ENCODE measurements around the gene ESRP2.

The ESRP2 gene

DNA sequence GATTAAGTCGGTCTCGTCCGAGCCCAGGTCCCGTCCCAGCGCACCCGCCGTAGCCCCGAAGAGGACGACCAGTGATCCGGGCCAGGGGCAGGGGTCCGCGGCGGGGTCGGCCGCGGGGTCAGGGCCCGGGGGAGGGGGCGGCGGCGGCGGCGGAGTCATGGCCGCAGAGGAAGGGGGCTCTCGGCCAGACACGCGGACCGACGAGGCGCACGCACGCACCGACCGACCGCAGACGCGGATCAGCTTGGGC, at the start of gene ESRP2:
TSS of gene ESRP2 (minus strand) at position 241 of the 250 bp plus-strand sequence. CDS start at position 159, 82 bp downstream.
- DNase-seq (ENCODE audit: low spot score) = no peak

DNA sequence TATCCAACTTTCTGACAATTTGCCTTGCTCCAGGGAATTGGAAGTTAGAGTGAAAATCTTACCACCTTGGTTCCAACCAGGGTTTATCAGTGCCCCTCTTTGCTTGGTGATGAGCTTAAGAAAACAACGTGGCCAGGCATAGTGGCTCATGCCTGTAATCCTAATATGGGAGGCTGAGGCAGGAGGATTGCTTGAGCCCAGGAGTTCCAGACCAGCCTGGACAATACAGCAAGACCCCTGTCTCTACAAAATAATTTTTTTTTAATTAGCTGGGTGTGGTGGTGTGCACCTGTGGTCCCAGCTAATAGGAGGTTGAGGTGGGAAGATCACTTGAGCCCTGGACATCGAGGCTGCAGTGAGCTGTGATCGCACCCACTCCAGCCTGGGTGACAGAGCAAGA, 49.8 kb upstream of the ESRP2 start:
- DNase-seq (ENCODE audit: low spot score) = no peak

DNA sequence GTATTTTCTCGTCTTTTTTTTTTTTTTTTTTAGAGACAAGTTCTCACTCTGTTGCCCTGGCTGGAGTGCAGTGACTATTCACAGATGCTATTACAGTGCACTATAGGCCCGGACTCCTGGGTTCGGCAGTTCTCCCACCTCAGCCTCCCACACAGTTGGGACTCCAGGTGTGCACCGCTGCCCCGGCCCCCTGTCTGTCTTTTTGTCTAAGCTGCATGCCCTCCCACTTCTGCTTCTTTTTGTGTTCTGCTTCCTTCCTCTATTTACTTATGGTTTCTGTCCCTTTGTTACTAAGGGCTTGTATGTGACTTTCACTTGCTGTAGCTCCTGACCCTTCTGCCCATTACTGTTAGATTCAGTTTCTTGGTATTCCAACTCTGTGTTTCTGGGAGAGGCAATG, 48.9 kb upstream of the ESRP2 start:
- peak; percentile 75 for DNase-seq (ENCODE audit: low spot score)

DNA sequence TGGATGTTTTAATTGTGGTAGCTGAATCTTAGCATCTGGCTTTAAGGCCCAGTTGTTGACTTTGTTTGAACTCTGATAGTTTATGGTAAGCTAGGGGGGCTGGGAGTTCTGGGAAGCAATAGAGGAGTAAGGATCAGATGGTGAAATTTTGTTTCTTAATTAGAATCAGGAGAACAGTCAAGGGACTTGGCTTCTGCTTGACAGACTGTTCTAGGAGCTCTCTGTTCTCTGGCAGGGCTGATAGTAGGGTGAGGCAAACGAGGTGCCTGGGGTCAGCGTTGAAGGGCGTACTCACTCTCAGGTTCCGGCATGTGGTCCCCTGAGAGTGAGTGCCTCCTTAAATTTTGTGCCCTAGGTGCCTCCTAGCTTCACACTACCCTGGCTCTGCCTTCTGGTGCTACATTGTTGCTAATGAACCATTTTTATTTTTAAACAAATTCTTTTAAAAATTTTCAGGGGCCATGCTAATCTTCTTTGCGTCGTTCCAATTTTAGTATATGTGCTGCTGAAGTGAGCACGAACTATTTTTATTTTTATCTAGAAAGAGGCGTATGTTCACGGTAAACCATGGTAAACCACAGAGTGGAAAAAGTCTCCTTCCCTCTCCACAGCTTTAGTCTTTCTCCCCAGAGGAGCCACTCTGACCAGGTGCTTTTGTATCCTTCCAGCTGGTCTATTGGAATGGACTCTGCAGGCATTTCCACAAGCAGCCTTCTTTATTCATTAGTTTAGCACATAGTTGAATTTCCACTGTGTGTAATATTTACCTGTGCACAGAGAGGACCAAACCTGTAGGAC, 48.1 kb upstream of the ESRP2 start:
- DNase-seq (ENCODE audit: low spot score) = peak; percentile 56

DNA sequence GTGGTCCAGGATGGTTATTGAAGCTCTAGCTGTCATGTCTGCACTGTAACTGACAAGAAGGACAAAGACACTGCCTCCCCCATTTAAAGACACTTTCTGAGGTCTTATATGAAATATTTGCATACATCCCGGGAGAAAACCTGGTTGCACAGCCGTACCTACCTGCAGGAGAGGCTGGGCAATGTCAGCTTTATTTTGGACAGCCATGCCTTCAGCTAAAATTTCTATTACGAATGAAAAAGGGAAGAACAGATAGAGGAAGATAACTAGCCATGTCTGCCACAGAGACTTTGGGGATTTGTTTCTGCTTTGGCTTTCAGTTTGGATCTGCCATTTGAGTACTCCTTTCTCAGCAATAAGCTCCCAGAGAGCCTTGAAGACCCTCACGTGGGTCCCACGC, 47.4 kb upstream of the ESRP2 start:
- peak; percentile 37 for DNase-seq (ENCODE audit: low spot score)

DNA sequence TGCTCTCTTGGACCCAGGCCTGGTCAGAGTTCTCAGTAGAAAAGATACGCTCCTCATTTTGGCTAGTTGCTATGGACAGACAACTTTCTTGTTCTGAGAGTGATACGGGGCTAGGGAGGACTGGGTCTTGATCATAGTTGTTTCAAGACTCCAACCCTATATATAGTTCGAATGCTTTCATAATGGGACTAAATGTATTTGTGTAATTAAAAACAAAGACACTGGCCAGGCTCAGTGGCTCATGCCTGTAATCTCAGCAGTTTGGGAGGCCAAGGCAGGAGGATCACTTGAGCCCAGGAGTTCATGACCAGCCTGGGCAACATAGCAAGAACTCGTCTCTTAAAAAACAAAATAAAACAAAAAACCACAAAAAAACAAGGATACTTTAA, 46.1 kb upstream of the ESRP2 start:
- no peak for DNase-seq (ENCODE audit: low spot score)

DNA sequence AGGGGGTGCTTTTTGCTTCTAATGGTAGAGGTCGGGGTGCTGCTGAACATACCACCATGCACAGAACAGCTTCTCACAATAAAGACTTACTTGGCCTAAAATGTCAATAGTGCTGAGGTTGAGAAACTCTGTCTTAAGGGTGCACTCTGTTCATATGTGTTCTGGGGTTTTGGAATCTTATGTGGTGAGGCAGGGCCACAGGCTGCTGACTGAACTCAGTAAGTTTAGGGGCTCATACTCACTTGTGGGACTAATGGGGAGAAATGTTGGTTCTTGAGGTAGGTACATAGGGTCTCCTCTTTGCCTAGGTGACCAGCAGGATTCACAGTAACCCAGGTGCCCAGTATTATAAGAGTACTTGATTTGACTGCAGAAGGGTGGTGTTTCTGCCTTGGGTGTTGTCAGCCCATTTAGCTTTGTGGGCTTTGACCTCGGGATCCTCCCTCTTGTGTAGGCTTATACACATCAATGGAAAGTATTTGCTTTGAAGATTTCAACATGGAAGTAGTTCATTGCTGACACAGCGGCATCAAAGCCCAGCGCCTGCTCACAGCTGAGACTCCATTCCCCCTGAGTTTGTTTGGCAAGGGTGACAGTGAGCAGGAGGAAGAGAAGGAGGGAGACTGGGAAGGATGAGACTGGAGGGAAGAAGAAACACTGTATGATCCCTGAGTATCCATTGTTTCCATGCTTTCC, 45.6 kb upstream of the ESRP2 start:
- DNase-seq (ENCODE audit: low spot score) = no peak

DNA sequence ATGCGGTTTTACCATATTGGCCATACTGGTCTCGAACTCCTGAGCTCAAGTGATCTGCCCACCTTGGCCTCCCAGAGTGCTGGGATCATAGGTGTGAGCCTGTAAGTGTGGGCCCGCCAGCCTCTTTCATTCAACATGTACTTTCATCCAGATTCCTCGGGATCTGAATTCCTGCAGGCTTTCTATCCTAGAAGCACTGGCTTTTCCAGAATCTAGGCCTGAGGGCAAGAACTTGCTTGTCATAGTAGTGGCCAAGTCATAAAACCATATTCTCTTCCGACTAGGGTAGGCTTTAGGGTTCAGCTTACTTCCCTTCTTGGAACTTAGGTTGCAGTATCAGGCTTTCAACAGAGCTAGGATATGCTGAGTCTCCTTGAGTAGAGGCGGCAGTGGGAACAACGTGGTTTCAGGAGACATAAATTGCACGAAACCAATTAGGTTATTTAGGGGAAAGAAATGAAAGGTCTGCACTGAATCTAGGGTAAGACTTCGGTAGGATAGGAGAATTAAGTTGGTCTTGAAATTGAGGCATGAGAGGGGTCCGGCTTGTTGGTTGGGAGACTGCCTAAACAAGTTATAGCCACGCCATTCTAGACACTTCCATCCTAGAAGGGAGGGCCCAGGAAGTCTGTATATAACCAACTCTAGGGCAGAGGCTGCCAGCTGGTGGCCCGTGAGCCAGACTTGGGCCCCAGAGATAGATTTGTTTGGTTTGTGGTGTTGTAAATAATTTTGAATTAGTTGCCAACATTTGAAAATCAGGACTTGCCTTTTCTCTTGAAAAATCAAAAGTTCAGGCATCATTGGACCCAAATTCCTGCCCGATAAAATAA, 44.0 kb upstream of the ESRP2 start:
- no peak for DNase-seq (ENCODE audit: low spot score)

DNA sequence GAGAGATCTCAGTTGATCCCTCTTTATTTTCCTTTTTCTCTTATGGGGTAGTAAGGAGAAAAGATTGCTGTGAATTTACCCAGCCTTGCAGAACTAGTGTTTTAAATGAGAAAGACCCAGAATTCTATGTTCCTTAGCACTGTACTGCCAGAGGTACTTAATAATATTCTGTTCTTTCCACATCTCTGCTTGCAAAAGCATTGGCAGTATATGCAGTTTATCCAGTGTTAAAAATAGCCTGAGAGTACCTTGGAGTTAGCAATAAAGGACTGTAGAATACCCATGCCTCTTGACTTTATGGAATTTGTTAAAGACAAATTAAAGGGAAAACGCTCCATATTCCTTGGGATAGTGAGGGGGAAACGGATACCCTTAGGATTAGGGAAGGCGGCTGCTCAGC, 40.3 kb upstream of the ESRP2 start:
- no peak for DNase-seq (ENCODE audit: low spot score)

DNA sequence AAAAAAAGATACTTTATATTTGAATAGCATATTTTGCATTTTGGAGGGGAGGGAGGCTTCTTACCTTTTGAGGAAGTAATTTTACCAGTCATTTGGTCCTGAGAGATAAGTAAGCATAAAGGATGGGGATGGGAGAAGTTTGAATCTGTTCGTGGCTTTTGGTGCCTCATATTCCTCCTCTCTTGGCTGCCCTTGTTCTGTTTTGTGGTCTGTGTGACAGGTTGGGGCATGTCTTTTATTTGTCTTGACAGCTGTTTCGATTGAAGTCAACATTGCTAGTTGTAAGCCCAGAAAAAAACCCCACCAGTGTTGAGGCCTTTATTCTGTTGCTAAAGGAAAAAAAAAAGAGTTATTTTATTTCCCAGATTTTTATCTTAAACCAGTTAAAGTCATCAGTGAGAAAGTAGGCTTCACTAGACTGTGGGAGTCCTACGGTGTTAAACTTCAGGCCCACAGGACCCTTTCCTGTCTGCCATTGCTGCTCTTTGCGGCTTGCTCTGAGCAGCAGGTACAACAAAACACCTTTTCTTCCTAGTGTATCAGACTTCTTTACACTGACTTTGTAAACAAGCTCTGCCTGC, 39.8 kb upstream of the ESRP2 start:
- DNase-seq (ENCODE audit: low spot score) = peak; percentile 33

DNA sequence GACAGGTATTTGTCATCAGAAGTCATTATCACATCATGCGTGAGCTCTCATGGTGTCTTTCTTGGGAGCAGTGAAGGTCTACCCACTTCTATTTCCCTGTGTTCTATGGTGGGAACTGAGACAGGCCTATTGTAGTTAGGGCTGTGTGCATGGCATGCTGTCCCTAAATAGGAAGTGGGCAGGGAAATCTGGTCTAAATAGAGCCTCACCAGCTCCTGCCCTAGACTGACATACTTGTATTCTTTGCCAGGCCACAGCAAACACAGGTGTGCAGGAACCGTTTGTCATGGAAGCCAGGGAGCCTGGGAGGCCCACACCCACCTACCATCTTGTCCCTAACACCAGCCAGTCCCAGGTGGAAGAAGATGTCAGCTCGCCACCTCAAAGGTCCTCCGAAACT, 38.5 kb upstream of the ESRP2 start:
- no peak for DNase-seq (ENCODE audit: low spot score)

DNA sequence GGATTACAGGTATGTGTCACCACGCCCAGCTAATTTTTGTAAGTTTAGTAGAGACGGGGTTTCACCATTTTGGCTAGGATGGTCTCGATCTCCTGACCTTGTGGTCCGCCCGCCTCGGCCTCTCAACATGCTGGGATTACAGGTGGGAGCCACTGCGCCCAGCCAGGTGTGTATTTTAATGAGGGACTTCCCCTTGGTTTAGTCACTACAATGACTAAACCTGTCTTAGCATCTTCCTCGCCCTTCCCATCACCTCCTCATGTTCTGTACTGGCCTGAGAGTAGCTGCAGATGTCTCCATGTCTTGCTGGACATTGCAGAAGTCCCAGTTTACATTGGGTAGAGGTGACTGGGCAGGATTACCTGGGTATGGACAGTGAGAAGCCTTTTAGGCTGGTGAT, 38.0 kb upstream of the ESRP2 start:
- DNase-seq (ENCODE audit: low spot score) = no peak

DNA sequence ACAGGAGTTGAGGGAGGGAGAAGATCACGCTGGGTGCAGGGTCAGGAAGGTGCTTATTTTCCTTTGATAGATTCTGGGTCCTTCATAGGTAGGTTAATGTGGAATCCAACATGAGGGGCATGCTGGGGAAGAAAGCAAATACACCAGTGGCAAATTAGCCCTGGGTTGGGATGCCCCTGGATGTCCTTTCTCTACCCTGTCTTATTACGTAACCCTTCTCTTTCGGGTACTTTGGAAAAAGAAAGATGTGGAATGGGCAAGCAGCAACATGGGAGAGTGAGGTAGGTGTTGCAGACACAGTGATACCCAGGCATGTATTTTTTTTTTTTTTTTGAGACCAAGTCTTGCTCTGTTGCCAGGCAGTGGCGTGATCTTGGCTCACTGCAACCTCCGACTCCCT, 37.5 kb upstream of the ESRP2 start:
- no peak for DNase-seq (ENCODE audit: low spot score)

DNA sequence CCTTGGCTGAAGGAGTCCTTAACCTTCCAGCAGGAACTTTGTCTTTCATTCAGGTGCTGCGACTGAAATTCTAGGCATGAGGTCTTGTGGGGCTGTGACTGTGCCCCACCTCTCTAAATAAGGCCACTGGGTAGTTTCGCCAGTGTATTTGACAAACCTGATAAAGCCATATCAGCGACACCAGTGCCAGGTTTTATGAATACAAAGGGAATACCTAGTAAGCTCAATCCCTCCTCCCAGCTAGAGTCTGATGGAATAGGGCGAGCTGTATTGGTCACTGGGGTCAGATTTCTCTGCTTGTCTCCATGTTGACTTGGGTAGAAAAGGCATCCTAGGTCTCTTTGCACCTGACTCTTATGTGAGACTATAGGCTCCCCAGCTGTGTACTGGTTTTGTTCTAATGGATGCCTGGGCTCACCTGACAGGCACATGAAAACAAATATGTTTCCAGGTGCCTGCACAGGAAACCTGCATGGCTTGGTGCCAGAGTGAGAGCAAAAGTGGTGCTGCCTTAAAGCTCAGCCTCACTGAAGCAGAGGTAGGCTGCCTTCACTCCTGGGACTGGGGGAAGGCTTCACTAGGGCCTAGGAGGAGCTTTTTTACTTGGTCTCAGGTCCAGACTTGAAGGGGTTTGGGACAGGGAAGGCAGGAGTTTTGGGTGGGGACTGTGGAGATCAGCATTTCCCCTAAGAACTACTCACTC, 36.7 kb upstream of the ESRP2 start:
- no peak for DNase-seq (ENCODE audit: low spot score)

DNA sequence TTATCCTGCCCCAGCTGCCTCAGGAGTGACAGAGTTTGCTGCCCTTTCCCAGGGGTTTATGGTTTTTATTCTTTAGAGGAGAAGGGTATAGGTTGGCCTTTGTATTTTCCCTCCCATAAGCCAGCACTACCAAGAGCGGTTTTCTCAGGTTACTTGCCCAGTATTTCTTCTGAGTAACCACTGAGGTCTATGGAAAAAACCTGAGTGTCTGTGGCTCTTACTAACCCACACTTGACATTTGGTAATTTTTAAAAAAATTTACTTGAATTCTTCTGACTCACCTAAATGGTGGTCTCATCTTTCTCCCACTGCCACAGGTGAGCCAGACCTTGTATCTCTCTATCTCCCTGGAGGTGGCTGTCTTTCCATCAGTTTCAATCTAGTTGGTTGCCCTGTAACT, 34.4 kb upstream of the ESRP2 start:
- DNase-seq (ENCODE audit: low spot score) = no peak

DNA sequence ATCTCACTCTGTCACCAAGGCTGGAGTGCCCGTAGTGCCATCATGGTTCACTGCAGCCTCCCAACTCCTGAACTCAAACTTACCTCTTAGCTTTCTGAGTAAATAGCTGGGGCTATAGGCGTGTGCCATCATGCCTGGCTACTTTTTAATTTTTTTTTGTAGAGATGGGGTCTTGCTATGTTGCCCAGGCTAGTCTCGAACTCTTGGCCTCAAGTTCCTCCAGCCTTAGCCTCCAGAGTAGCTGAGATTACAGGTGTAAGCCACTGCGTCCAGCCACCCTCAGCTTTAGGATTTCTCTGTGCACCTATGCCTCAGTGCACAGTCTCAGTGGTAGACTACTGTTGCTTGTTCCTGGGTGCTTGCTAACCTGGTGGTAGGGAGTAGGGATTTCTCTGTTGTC, 33.9 kb upstream of the ESRP2 start:
- DNase-seq (ENCODE audit: low spot score) = no peak

DNA sequence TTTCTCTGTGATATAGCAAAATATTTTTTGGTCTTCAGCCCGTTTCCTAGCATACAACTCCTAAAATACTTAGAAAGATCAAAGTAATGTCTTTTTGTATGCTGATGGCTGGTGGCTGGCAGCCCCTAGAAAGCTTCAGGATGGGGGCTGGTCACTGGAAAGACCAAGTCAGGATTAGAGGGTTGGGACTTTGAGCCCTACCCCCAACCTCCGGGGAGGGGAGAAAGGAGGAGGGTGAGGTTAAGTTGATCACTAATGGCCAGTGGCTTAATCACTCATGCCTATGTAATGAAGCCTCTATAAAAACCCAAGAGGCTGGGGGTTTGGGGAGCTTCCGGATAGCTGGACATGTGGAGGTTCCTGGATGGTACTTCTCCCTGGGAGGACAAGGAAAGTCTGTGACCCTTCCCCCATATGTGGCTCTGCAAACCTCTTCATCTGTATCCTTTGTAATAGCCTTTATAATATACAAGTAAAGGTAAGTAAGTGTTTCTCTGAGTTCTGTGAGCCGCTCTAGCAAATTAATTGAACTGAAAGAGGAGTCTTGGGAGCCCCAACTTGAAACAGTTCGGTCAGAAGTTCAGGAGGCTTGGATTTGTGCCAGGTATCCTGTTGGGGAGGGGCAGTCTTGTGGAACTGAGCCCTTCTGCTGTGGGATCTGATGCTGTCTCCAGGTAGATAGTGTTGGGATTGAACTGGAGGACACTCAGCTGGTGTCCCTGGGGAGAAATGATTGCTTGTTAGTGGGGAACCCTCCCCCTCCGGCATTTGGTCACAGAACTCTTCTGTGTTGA, 31.9 kb upstream of the ESRP2 start:
- DNase-seq (ENCODE audit: low spot score) = no peak

DNA sequence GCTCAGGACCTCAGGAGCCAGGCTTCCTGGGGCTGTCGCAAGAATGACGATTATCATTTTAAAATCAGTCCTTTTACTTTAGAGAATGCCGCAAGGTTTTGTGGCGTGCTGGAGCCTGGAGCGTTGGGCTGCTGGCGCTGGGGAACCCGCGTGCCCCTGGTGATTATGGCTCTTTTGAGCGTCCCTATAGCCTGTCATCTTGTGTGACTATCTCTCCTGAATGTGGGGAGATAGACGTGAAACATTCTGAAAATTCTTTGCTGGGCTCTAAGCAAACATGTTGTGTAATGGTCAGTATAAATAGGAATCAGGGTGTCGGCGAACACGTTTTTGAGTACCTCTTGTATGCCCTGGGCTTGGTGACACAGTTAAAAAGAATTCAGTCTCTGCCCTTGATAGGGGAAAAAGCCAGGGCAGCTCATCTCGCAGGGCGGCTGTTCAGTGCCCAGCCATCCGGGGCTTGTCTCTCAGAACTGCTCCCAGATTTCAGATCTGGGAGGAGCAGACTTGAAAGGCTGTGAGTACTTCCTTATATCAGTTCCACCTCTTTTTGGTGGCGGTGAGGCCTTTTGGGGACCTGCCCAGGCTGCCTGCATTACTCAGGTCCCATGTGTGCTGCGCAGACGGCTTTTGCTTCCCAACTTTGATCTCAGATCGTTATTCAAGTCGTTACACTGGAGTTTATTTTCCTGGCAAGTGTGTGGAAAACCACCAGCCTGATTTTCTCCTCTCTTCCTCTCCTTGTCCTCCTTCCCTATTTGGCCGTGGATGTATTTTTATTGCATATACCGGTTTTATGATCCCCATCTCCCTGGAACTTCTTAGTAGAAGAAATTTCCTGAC, 29.4 kb upstream of the ESRP2 start:
- DNase-seq (ENCODE audit: low spot score) = peak; percentile 64

DNA sequence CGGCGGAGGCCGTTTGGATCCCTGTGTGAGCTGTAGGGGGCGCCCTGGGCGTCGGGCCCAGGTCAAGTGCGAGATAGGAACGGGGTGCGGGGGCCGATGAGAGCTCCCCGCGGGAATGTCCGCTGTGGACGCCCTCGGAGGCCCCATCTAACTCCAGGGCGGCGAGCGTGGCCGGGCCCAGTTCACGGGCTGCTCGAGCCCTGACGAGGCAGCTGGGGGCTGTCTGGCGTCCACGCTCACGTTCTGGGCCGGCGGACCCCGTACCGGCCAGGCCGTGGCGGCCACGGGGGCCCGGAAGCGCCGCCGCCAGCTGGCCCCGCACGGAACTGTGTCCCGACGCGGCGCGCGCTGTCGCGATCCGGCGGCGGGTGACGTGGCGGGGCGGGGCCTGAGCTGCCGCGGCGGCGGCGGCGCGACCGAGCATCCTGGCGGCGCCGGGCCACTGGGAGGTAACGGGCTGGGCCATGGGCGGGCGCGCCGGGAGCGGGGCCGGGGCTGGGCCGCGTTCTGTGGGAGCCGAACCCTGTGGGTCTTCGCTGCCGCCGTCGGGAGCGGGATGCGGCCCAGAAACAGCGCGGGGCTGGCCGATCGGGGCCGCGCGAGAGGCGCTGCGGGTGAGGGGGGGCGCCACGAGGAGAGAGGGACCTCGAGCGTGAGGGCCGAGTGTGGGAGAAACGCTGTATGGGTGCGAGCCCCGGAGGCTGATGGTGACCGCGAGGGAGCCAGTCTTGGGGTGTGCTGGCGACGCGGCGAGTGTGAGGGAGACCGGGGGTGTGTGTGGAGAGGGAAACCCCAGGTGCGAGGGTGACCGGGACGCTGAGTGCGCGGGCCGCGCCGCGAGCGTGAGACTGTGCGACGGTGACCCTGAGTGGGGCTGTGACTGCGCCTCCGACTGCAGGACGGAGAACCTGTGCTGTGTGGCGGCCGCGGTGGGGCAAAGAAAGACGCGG, 28.5 kb upstream of the ESRP2 start, which contains the start of gene SLC7A6:
TSS of gene SLC7A6 (plus strand) at position 399 of the 950 bp plus-strand sequence. CDS start 10,201 bp downstream, outside the sequence.
- DNase-seq (ENCODE audit: low spot score) = peak; percentile 91

Measured in NAMALWA (cell line).